IPS-NIHi7 (cell line): Measurements from ENCODE around the gene CYGB.
A peak's percentile ranks its signal among the peaks of the same experiment; 100 is the strongest.
"Not testable (repeated sequence)": the region's sequence is repeated elsewhere in the genome, so short reads cannot be mapped to it uniquely, and the experiment has no call there.

Experiments used
- DNase-seq: peaks from one replicate; pipeline ENCODE4 v3.0.0; 2012; ENCODE audit warnings: mixed read lengths; ENCODE audit errors: extremely low spot score

The CYGB gene

DNA sequence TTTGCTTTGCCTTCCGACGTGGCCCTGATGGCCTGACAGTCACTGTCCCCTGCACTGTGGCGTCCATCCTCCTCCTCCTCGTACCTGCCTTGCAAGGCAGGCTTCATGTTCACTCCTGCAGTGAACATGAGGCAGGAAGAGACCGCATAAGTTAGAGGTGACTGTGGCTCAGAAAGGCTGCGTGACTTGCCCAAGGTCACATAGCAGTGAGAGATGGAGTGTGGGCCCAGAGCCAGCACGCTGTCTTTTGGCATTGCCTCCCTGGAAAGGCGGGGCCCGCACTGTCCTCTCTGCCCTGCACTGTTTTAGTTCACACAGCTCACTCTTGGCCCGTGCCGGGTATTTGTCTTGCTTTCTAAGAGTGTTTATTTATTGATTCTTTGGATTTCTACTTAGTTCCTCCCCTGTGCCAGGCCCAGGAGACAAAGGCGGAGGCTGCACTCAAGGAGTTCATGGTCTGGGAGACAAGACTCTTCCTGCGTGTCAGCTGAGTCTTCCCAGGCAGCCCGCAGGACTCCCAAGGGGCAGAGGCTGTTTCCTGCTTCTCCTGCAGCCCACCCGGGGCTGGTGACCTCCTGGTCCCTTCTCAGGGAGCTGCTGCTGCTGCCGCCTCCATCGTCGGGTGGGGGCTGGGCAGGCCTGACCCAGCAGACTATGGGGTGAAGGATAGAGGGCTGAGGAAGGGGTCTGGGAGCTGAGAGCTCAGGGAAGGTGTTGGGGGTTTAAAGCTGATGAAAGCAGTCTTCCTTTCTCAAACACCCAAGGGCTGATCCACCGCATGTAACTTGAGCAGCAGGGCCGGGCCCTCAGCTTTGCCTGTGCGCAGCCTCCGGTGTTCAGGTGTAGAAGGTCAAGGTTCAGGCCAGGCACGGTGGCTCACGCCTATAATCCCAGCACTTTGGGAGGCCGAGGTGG is 12.7 kb downstream of the CYGB start:
- DNase-seq = no peak

DNA sequence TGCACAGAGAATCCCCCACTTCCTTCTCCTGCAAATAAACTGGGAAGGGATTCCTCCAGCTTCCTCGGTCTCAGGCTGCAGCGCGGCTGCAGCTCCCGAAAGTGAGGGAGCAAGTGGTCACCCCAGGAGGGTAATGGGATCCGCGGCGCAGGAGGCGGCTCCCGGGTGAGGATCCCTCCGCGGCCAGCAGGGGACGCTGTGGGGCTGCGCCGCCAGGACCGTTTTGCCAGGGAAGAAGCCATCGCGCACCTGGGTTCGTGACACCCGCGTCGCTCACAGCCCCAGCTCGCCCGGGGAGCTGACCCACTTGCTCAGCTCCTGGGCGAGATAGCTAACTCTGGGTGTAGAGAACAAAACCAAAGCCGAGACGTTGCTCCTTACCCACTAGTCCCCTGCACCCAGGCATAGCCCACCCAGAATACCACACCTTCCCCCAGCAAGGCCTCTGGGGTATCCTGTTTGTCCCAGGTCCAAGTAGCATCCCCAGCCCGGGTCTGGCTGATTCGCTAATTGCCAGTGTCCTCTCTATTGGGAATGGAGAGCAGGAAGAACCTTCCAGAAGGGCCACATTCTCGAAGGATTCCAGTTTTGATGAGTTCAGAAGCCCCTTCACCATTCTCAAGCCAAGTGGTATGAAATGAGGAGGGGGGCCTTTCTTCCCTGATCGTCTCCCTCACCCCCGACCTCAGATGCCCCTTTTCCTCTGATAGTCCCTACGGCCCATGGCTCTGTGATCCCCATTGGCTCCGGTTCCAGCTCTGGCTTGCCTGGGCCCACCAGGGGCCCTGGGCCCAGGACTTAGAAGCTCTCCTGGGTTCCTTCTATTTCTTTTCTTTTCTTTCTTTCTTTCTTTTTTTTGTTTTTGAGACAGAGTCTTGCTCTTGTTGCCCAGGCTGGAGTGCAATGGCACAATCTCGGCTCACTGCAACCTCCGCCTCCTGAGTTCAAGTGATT is 14.1 kb downstream of the CYGB start:
- DNase-seq = peak; percentile 91

DNA sequence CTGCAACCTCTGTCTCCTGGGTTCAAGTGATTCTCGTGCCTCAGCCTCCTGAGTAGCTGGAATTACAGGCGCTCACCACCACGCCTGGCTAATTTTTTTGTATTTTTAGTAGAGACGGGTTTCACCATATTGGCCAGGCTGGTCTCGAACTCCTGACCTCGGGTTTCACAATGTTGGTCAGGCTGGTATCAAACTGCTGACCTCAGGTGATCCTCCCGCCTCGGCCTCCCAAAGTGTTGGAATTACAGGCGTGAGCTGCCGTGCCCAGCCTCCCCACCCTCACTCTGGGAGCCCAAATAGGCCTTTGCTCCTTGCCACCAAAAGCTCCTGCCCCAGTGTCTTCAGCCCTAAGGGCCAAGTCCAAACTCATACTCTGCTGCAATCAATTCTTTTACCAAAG is 15.8 kb downstream of the CYGB start:
- DNase-seq = not testable (repeated sequence)

DNA sequence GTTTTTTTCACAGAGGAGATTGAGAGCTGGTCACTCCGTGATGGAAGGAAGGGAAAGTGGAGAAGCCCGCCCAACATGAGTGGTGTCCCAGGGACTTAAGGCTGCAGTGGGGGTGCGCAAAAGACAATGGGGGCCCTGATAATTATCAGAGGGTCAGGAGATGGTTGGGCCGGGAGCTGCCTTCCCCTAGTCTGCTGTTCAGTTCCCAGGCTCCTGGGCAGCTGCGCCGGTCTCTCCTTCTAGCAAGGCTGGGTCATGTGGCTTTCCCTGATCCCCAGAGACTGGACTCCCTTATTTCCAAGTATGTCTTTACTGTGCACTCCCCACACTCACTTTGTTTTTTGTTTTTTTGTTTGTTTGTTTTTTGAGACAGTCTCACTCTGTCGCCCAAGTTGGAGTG is 16.2 kb downstream of the CYGB start:
- no peak for DNase-seq

DNA sequence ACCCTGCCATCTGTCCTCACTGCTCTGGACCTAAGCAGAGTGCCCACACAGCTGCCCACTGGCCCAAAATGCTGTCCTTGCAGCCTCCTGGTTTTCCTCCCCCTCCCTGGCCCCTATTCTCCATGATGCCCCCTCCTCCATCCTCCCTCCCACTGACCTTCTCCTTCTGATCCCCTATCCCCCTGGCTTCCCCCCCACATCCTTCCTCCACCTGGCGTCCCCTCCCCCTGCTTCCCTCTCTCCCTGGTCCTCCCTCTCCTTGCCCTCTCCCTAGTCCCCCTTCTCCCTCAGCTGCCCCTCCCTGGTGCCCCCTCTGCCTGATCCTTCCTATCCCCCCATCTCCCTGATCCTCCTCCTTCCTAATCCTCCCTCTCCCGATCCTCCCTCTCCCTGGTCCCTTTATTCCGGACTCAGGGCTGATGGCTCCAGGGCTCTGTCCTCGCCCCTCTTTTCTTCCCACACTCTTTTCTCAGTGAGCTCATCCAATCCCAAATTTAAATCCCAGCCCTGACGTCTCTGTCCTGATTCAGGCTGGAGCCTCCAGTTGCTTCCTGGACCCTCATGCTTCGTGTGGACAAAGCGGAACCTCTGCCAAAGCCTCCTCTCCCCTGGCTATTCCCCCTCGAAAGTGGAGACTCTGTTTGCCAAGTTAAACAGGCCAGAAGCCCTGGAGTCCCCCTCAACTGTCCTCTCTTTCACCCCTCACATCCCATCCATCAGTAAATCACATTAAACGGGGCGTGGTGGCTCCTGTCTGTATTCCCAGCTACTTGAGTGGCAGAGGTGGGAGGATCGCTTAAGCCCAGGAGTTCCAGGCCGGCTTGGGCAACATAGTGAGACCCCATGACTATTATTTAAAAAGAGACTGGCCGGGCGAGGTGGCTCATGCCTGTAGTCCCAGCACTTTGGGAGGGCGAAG is 18.2 kb downstream of the CYGB start:
- no peak for DNase-seq

DNA sequence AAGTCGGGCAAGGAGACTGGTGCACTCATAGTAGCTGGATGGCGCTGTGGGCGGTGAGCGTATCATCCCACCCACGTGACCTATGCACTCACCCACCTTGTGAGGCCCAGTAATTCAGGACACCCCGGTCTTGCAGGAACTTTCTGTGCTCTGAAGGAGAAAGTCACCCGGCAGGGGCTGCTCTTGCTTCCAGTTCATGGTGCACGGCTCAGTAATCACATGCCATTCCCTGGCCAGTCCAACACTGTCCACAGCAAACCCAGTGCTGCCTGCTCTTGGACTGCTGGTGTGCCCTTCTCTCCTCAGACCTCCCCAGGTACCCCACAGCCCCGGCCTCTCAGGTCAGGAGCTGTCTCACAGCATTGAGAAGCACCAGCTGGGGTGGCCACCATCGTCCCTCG is 19.9 kb downstream of the CYGB start:
- no peak for DNase-seq

DNA sequence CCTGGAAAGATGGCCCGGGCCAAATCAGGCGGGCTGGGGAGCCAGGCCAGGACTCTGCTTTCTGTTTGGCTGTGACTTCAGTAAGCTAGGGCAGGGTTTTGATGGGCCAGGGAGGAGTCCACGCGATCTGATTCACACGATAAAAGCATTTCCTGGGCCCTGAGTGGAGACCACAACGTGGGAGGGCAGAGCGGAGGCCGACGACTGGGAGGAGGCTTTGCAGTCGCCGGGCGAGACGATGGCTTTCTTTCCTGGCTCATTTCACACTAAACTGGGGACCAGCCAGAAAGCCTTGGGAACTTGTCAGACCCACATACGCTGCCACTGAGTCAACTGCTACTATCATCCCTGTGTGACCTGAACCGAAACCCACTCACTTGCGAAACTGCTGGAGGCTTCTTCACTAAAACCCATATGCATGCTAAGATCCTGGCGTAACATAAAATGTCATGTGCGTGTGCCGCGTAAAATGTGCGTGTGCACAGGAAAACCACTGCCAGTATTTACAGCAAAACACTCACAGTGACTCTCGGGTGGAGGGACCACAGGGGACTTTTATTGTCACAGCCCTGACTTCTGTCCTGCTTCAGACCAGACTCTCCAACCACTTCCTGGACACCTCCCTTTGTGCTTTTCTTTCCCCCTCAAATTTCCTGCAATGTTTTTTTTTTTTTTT is 22.1 kb downstream of the CYGB start:
- no peak for DNase-seq

DNA sequence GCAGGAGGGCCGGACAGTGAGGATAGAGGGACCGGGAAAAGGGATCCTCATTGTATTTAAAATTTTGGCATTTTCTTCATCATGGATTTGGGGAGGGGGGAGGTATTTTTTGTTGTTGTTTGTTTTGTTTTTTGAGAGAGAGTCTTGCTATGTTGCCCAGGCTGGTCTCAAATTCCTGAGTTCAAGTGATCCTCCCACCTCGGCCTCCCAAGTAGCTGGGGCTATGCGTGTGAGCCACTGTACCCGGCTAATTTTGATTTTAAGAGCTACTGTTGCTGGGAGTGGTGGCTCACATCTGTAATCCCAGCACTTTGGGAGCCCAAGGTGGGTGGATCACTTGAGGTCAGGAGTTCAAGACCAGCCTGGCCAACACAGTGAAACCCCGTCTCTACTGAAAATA is 23.2 kb downstream of the CYGB start:
- DNase-seq = not testable (repeated sequence)

DNA sequence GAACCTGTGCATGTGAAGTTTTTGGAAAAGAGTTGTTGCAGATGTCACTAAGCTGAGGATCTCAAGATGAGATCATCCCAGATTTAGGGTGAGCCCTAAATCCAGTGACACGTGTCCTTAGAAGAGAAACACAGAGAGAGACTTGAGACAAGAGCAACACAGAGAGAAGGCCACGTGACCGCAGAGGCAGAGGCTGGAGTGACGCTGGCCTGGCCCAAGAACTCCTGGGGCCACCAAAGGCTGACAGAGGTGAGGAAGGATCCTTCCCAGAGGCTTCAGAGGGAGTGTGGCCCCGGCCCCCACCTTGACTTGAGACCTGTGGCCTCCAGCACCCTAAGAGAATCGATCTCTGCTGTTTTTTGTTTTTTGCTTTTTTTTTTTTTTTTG is 24.2 kb downstream of the CYGB start:
- DNase-seq = no peak

DNA sequence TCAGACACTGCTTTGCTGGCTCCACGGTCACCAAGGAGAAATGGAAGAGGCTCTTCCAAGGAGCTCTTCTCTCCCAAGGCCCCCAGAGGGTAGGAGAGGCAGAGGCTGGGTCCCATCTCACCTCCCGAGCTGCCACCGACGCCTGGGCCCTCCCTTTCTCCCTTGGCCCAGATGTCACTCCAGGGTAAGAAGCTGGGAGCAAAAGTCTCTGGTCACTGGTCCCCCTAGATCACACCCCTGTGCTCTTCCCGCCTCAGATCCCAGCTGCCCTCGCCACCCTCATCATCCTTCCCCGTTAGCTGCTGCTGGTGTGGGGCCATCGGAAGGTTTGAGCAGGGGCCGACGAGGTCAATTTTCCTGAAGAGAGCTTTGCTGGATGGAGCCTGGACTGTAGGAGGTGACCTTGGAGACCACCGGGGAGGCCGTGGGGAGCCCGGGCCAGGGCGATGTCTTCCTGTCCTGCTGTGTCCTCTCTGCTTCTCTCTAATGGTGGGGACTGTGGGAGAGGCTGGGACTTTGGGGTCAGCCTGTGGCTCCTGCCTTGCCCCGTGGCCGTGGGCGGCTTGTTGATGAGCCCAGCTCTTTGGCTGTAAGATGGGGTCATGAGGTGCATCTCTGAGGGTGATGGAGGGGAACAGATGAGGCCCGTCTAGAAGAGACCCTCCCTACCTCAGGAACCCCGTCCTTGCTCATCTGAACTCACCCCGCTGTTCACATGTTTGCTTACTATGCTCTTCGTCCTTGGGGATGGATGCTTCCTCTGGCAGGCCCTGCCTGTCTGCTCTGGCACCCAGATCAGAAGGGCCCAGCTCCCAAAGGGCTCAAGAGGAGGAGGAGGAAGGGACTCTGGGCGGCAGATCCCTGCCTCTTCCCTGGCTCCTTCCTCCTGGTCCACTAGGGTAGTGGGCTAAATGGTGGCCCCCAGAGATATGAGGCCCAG is 24.9 kb downstream of the CYGB start:
- no peak for DNase-seq

DNA sequence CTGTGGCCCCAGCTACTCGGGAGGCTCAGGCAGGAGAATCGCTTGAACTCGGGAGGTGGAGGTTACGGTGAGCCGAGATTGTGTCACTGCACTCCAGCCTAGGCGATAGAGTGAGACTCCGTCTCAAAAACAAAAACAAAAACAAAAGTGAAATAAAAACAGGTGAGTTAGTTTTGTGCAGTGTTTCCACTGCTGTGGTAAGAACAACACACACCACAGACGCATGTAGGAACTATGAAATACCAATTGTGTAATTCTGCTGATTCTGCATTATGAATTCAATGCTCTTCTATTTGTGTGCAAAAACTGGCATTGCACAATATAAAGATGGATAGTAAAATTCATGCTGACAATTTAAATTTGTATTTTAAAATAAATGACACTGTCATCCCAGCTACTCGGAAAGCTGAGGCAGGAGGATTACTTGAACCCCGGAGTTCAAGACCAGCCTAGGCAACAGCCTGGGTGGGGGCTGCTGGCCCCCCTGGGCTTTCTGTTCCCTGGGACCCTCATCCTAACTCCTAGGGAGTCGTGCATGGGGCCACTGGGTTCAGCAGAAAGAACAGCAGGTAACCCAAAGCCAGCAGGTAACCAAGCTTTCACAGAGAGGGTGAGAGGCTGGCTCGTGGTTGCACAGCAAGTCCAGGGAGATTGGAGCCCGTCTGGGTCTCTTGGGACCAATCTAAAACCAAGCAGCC is 25.7 kb downstream of the CYGB start:
- no peak for DNase-seq

DNA sequence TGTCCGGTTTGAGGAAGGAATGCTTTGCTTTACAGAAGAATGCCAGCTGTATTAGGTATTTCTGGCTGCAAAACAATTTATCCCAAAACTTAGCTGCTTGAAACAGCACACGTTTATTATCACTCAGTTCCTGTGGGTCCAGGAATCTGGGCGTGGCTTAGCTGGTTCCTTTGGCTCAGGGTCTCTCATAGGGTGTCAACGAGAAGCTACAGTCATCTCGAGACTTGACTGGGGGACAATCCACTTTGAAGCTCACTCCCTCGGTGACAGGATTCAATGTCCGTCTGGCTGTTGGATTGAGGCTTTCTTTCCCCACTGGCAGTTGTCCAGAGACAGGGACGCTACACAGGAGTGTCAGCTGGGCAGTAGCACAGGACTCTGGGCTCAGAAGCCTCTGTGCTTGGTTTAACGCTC is 26.7 kb downstream of the CYGB start:
- no peak for DNase-seq

DNA sequence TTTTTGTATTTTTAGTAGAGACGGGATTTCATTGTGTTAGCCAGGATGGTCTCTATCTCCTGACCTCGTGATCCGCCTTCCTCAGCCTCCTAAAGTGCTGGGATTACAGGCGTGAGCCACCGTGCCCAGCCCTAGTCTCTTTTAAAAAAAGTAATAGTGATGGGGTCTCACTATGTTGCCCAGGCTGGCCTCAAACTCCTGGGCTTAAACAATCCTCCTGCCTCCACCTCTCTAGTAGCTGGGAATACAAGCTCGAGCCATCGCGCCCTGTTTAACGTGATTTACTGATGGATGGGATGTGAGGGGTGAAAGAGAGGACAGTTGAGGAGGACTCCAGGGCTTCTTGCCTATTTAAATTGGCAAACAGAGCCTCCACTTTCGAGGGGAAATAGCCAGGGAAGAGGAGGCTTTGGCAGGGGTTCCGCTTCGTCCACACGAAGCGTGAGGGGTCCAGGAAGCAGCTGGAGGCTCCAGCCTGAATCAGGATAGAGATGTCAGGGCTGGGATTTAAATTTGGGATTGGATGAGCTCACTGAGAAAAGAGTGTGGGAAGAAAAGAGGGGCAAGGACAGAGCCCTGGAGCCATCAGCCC is 28.9 kb downstream of the CYGB start:
- not testable (repeated sequence) for DNase-seq

DNA sequence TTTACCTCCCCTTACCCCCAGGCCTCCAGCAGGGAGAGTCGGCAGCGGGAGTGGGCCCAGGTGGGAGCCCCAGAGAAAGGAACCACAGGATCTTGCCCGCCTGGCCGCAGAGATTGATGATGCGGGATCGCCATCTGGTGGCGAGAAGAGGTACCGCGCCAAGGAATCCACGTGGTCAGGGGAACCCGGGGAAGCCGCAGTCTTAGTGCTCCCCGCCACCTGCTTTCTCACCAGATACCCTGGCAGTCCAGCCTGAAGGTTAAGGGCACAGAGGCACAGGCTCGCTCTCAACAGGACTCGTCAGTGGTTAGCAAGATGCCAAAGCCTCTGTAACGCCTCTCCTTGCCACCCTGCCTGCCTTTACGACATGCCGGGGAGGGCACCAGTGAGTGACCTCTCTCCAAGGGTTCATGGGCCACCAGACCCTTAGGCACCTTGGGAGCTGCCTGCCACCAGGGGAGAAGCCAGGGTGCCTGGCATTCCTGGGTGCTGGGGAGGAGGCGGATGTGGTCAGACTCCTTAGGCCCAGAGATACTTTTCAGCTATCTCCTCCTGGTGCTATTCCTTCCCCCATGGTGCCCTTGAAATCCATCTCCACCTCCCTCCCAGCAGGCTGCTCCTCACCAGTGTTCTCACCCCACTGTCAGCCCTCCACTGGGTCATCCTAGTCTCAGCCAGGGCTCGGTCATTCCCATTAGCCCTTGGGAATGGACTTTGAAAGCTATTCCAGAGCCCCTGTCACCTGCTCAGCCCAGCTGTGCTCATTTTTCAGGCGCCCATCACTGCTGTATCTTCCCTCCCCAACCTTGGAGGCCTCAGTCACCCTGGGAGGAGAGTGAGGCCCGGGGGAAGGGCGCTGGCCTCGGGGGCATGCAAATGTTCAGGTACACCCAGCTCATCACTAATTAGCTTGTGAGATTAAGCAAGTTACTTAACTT is 30.8 kb downstream of the CYGB start:
- peak; percentile 89 for DNase-seq

DNA sequence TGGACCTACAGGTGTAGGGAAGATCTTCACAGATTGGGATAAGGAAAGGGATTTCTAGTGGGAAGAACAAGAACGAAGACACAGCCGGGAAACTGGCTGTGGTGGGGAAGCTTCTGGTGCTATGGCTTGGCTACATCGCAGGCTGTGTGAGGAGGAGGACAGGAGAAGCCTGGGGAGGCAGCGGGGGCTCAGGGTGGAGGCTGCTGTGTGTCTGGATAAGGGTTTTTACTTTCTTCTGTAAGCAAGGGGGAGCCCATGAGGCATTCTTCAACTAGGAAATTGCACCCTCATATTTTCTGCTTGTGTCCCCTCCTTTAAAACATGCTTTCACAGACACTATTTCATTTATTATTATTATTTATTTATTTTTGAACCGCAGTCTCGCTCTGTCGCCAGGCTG is 33.4 kb downstream of the CYGB start:
- no peak for DNase-seq

DNA sequence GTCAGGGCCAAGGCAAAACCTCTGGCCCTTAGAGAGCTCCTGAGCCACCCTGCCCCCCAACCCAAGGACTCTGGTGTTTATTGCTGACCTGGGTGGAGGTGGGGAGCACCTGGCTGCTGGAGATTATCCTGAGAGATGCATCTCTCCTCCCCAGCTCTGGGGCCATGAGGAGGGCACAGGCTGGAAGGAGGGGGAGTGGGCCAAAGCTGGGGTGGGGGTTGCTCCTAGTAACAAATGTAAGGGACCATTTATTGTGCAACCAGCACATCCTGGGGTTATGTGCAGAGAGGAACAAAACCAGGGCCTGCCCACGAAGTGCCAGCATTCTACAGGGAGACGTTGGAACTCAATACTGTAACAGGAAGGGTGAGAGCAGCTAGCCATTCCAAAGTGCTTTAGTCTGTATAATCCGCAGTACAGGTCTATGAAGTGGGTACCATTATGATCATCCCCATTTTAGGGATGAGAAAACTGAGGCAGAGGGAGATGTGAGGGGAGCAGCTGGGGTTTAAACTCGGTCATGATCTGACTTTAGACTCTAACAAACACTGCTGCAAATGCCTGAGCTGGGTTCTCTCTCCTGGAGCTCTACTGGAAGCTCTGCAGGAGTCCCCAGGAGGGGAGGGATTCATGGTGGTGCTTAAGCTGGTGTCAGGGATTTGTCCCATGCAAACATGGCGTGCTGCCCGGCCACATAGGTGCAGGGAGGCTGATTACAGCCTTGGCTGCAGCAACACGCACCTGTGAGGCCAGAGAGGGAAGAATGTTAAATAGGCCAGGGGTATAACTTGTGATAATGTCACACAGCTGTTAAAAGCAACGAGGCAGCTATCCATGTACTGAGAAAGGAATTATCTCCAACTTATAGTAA is 34.9 kb downstream of the CYGB start:
- no peak for DNase-seq

DNA sequence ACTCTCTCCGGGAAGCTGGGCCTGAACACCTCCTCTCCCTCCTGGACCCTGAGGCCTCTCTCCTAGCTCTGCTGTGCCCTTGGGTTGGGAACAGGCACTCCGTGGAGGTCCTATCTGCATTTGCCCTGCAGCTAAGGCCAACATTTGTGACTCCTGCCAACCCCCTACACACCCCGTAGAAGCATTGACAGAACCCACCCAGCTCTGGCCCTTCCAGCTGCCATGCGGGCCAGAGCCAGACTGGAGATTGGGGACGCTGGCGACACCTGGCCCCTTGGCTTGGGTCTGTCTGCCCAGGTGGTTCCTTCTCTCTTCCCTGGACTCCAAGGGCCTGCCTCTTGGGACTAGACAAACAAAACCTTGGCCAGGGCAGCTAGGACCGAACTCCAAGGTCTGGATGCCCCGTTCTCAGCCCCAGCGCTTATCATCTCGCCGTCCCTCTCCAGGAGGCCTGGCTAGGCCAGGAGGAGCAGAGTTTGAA is 35.6 kb downstream of the CYGB start:
- DNase-seq = no peak
